Kidney tubule cell (primary cell): ENCODE data around the gene CCR2.
A peak's percentile ranks its signal among the peaks of the same experiment; 100 is the strongest.
"Not testable (repeated sequence)": the region's sequence is repeated elsewhere in the genome, so short reads cannot be mapped to it uniquely, and the experiment has no call there.

Source experiments
- DNase-seq: peaks from one replicate; pipeline ENCODE4 v3.0.0-alpha.2; 2018; ENCODE audit warnings: low spot score

The CCR2 gene

GRCh38 chr3:46402902-46403301 lies 49.0 kb downstream of the CCR2 start:
- not testable (repeated sequence) for DNase-seq

GRCh38 chr3:46405301-46406019 lies 51.5 kb downstream of the CCR2 start:
- DNase-seq: peak; percentile 50

GRCh38 chr3:46406443-46406787 lies 52.5 kb downstream of the CCR2 start:
- no peak for DNase-seq

- peak; percentile 36 for DNase-seq
These were observed 53.1 kb downstream of the CCR2 start, which contains the start of the genes CCR5AS and CCRL2 for GRCh38 chr3:46406788-46407611. TSS of gene CCR5AS (minus strand) at chr3:46407066. TSS of gene CCRL2 (plus strand) at chr3:46407259. CDS start at chr3:46408080, 821 bp downstream.

GRCh38 chr3:46407970-46408369 lies 54.1 kb downstream of the CCR2 start:
- no peak for DNase-seq

GRCh38 chr3:46408853-46409252 lies 54.9 kb downstream of the CCR2 start:
- no peak for DNase-seq

- DNase-seq: no peak
These were observed 56.0 kb downstream of the CCR2 start for GRCh38 chr3:46409739-46410489.
